Type B pancreatic cell (in vitro differentiated cells): ENCODE results near the gene BTBD17. TPM values are rescaled to one million over a fixed set of nuclear protein-coding genes. Genes with fewer than 3 reads are reported as not detected.

ENCODE experiments used
- DNase-seq: peaks from one replicate; pipeline ENCODE4 v3.0.0; 2021; ENCODE audit warnings: mixed read lengths; ENCODE audit not compliant: unreplicated experiment; ENCODE audit errors: extremely low spot score
- H3K27ac Mint-ChIP-seq: 2 replicates; pipeline ENCODE4 v1.8.0; 2021; ENCODE audit warnings: mild to moderate bottlenecking, mixed read lengths
- H3K27me3 Mint-ChIP-seq: 2 replicates; pipeline ENCODE4 v1.8.0; 2021; ENCODE audit warnings: mixed read lengths
- H3K36me3 Mint-ChIP-seq: 2 replicates; pipeline ENCODE4 v1.8.0; 2021; ENCODE audit warnings: mixed read lengths
- H3K4me1 Mint-ChIP-seq: one replicate; pipeline ENCODE4 v1.8.0; 2021; ENCODE audit warnings: mixed read lengths; ENCODE audit not compliant: unreplicated experiment
- H3K4me3 Mint-ChIP-seq: 2 replicates; pipeline ENCODE4 v1.8.0; 2021; ENCODE audit warnings: mild to moderate bottlenecking, mixed read lengths
- H3K9me3 Mint-ChIP-seq: 2 replicates; pipeline ENCODE4 v1.8.0; 2021; ENCODE audit warnings: mixed read lengths
- CTCF ChIP-seq: fragments of 200-600 bp; sonication (generic); conservative IDR thresholded peaks from 2 replicates; pipeline ENCODE4 v1.5.0; 2021; ENCODE audit warnings: antibody characterized with exemption, mild to moderate bottlenecking
- total RNA-seq: library from RNA; stranded (reverse); gene quantifications from 2 replicates; pipeline ENCODE4 v1.2.1, GENCODE V29; 2021; ENCODE audit warnings: low replicate concordance

BTBD17 gene
- total RNA-seq, 1 donor from 2014 or later, result 5.2 TPM

- Mint-ChIP-seq H3K27me3 (peaks cover 14% of the 10 kb centered on the region), H3K27ac (no peak overlapping the region), H3K36me3 (no peaks in the 10 kb centered on the region), H3K4me1 (no peaks in the 10 kb centered on the region), H3K9me3 (no peaks in the 10 kb centered on the region), H3K4me3 (no peak overlapping the region)
- DNase-seq, result no peak
- TF ChIP-seq CTCF, result no peak
Measured at GRCh38 chr17:74337834-74338500, 23.7 kb downstream of the BTBD17 start.

GRCh38 chr17:74336307-74336706 is 25.4 kb downstream of the BTBD17 start:
- Mint-ChIP-seq H3K27ac (no peak overlapping the region), H3K4me1 (peaks cover 6% of the 10 kb centered on the region), H3K27me3 (peaks cover 14% of the 10 kb centered on the region), H3K36me3 (no peaks in the 10 kb centered on the region), H3K4me3 (no peak overlapping the region), H3K9me3 (no peaks in the 10 kb centered on the region)
- DNase-seq, result no peak
- TF ChIP-seq CTCF, result no peak

- no peak for TF ChIP-seq CTCF
- Mint-ChIP-seq H3K36me3 (no peaks in the 10 kb centered on the region), H3K4me1 (peaks cover 7% of the 10 kb centered on the region), H3K9me3 (no peaks in the 10 kb centered on the region), H3K27ac (no peak overlapping the region), H3K4me3 (no peak overlapping the region), H3K27me3 (peaks cover 14% of the 10 kb centered on the region)
- DNase-seq, result no peak
Measured at GRCh38 chr17:74335529-74336062, 26.1 kb downstream of the BTBD17 start.

GRCh38 chr17:74334393-74335039 is 27.2 kb downstream of the BTBD17 start:
- Mint-ChIP-seq H3K4me3 (no peak overlapping the region), H3K27ac (no peak overlapping the region), H3K4me1 (peaks cover 9% of the 10 kb centered on the region), H3K36me3 (no peaks in the 10 kb centered on the region), H3K9me3 (no peaks in the 10 kb centered on the region), H3K27me3 (peaks cover 10% of the 10 kb centered on the region)
- no peak for TF ChIP-seq CTCF
- DNase-seq, result no peak

- DNase-seq, result no peak
- no peak overlapping the region for H3K27ac Mint-ChIP-seq
- no peaks in the 10 kb centered on the region for H3K36me3 Mint-ChIP-seq
- H3K4me3 Mint-ChIP-seq, result no peak overlapping the region
- TF ChIP-seq CTCF, result no peak
- no peaks in the 10 kb centered on the region for H3K9me3 Mint-ChIP-seq
- H3K27me3 Mint-ChIP-seq, result peaks cover 15% of the 10 kb centered on the region
- H3K4me1 Mint-ChIP-seq, result peaks cover 9% of the 10 kb centered on the region
Measured at GRCh38 chr17:74332763-74333283, 28.8 kb downstream of the BTBD17 start.
